ENCODE data around the gene CITED1. TPM values are rescaled to one million over a fixed set of nuclear protein-coding genes. Genes with fewer than 3 reads are reported as not detected.
A peak's percentile ranks its signal among the peaks of the same experiment; 100 is the strongest.

CITED1 gene
- total RNA-seq, 1 donor from 2014 or later = not detected

DNA sequence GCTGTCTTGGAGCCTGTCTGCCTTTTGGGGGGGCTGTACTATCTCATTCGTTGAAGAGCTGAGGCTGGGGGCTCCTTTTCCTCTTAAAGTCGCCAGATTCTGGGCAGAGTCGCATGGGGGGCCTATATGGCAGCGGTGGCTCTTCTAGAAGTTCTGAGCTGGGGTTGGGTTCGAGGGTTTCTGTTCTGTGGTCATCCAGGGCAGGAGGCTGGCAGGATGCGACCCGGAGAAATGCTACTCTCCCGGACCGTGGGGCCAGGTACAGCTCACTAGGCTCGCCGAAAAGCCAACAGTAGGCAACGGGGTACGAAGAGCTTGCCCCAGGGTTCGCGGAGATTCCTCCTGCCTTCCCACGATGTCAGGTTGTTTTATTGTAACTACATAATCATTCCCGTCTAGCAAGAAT, 1.9 kb upstream of the CITED1 start:
- Histone ChIP-seq H3K27ac (no peak overlapping the region), H3K27me3 (peaks cover 14% of the 10 kb centered on the region), H3K36me3 (no peaks in the 10 kb centered on the region), H3K4me1 (peaks cover 11 to 12% of the 10 kb centered on the region in 2 donors), H3K4me3 (peak overlapping the region; percentile 60 to 79), H3K9me3 (no peaks in the 10 kb centered on the region)
- intact Hi-C loops (cut with DNase I) = loop anchor here (10.0 kb wide), 1 partner anchor 293 kb away; no protein-coding TSS in a partner anchor
- TF ChIP-seq, protein P1, sequence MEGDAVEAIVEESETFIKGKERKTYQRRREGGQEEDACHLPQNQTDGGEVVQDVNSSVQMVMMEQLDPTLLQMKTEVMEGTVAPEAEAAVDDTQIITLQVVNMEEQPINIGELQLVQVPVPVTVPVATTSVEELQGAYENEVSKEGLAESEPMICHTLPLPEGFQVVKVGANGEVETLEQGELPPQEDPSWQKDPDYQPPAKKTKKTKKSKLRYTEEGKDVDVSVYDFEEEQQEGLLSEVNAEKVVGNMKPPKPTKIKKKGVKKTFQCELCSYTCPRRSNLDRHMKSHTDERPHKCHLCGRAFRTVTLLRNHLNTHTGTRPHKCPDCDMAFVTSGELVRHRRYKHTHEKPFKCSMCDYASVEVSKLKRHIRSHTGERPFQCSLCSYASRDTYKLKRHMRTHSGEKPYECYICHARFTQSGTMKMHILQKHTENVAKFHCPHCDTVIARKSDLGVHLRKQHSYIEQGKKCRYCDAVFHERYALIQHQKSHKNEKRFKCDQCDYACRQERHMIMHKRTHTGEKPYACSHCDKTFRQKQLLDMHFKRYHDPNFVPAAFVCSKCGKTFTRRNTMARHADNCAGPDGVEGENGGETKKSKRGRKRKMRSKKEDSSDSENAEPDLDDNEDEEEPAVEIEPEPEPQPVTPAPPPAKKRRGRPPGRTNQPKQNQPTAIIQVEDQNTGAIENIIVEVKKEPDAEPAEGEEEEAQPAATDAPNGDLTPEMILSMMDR (IDR thresholded peaks at IDR 0.05) = no peak
- no peak for DNase-seq (ENCODE audit: low spot score in 2 of 2)

DNA sequence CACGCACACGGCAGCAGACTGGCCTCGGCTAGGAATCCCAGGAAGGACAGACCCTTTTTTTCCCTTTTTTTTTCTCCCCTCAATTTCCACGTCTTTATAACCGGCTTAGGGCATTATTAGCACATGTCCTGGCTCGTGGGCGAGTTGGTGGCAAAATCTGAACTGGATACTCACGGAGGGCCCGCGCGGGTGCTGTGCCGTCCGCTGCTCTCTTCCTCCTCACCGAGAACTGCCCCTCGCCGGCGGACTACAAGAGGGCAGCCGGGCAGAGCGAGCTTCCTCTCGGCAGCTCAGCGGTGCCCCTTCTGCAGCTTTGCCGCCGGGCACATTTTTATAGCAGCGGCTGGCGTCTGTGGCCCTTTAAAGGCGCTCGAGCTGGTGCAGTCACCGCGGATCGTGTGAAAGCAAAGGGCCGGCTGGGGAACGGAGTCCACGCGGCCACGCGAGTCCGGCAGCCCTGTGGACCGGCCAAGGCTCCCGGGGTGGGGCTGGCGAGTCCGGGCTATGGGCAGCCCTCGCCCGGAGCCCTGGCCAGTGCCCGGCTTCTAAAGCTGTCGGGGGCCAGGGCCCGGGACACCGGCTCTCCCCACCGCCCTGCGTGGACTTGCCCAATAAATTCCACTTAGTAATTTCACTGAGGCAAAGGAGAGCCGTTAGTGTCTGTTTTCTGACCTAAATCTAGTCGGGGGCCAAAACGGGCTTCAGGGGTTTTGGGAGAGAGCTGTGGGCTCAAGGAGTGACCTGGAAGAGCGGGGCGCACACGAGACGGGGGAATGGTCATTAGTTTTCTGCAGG, 1.3 kb upstream of the CITED1 start:
- intact Hi-C loops (cut with DNase I) = loop anchor here (10.0 kb wide), 1 partner anchor 292 kb away; no protein-coding TSS in a partner anchor
- H3K4me1 ChIP-seq = peaks cover 11 to 12% of the 10 kb centered on the region in 2 donors
- TF ChIP-seq, protein P1 (IDR thresholded peaks at IDR 0.05) = no peak
- peak overlapping the region; percentile 60 to 79 for H3K4me3 ChIP-seq
- H3K27me3 ChIP-seq = peaks cover 8% of the 10 kb centered on the region
- H3K36me3 ChIP-seq = no peaks in the 10 kb centered on the region
- peak in 1 of 2 donors; percentile 76 for DNase-seq (ENCODE audit: low spot score in 2 of 2)
- H3K9me3 ChIP-seq = no peaks in the 10 kb centered on the region
- no peak overlapping the region for H3K27ac ChIP-seq

DNA sequence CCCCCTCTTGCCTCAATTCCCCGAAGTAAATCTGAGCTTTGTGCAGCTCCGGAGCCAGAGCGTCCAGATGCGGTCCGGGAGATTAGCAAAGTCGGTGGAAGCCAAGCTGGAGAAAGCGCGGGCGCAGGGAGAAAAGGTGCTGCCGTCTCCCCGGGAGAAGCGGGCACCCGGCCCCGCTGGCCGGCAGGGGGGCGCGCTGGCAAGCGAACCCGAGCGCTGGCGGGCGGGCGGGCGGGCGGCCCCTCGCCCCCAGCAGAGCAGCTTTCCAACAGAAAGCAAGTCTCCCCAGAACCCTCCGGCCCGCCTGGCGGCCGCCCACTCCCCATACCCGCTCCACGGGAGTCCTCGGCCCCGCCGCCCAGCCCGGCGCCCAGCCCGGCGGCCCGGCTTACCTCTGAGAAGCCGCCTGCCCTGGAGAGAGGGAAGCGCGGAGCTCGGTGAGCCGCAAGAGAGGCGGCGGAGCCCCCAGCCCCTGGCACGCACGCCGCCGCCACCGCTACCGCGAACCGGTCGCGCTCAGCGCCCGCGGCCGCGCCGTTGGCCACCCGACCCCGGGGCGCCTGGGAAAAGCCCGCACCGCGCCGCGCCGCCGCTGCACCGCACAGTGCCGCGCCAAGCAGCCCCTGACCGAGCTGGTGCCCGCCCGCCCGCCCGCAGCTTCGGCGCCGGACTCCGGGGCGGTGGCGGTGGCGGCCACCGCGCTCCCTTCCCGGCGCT, 529 bp upstream of the CITED1 start:
- Histone ChIP-seq H3K4me1 (peaks cover 11 to 12% of the 10 kb centered on the region in 2 donors), H3K27ac (no peak overlapping the region), H3K36me3 (no peaks in the 10 kb centered on the region), H3K9me3 (no peaks in the 10 kb centered on the region), H3K27me3 (peaks cover 8% of the 10 kb centered on the region), H3K4me3 (peak overlapping the region; percentile 60 to 79)
- TF ChIP-seq, protein P1 (IDR thresholded peaks at IDR 0.05) = no peak
- no peak for DNase-seq (ENCODE audit: low spot score in 2 of 2)
- intact Hi-C loops (cut with DNase I) = loop anchor here (10.0 kb wide), 1 partner anchor 291 kb away; no protein-coding TSS in a partner anchor

DNA sequence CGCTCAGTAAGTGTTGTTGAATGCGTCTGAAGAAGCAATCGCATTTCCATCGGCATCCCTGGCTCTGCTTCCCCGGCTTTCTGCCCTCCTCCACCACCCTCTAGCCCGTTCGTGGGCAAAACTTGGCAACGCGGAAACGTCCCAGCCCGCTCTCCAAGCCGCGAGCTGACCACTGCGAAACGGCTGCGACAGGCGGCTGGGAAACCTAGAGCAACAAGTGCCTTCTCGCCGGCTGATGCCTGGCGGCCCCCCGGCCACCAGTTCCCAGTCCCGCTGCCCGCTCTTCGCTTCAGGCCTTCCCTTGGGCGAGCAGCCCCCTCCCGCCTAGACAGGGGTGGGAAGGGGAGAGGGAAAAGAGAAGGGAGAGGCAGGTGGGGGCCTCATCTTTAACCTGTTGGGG, 837 bp downstream of the CITED1 start:
- no peaks in the 10 kb centered on the region for H3K9me3 ChIP-seq
- TF ChIP-seq, protein P1 (IDR thresholded peaks at IDR 0.05) = no peak
- DNase-seq (ENCODE audit: low spot score in 2 of 2) = no peak
- H3K27ac ChIP-seq = no peak overlapping the region
- intact Hi-C loops (cut with DNase I) = loop anchor here (10.0 kb wide), 1 partner anchor 290 kb away; no protein-coding TSS in a partner anchor
- peaks cover 11 to 12% of the 10 kb centered on the region in 2 donors for H3K4me1 ChIP-seq
- H3K4me3 ChIP-seq = peak overlapping the region; percentile 60 to 79
- H3K27me3 ChIP-seq = peaks cover 14% of the 10 kb centered on the region
- H3K36me3 ChIP-seq = no peaks in the 10 kb centered on the region

DNA sequence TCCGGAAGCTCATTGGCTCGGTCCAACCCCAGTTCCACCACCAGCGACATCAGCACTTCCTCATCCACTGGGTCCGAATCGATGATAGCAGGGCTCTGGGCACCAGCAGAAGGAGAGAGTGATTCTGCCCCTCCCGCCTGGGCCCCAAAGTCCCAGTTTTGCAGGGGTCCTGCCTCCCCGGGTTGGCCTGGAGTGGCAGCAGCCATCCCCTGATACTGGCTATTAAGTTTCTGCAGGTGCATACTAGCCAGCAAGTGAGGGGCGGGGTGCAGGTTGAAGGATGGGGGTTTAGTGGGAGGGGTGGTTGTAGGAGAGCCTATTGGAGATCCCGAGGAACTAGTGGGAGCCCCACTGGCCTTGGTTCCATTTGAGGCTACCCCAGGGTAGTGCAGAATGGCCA, 3.9 kb downstream of the CITED1 start:
- TF ChIP-seq, protein P1 (IDR thresholded peaks at IDR 0.05) = no peak
- Histone ChIP-seq H3K4me1 (peaks cover 3 to 5% of the 10 kb centered on the region in 2 donors), H3K27me3 (peaks cover 6% of the 10 kb centered on the region), H3K9me3 (no peaks in the 10 kb centered on the region), H3K36me3 (no peaks in the 10 kb centered on the region), H3K4me3 (no peak overlapping the region), H3K27ac (no peak overlapping the region)
- no peak for DNase-seq (ENCODE audit: low spot score in 2 of 2)
- intact Hi-C loops (cut with DNase I) = loop anchor here (10.0 kb wide), 1 partner anchor 287 kb away; no protein-coding TSS in a partner anchor
